Fibroblast of lung (primary cell): ENCODE measurements around the gene ZCCHC14. TPM values are rescaled to one million over a fixed set of nuclear protein-coding genes. Genes with fewer than 3 reads are reported as not detected.
"Not testable (repeated sequence)": the region's sequence is repeated elsewhere in the genome, so short reads cannot be mapped to it uniquely, and the experiment has no call there.

Experiments used
- DNase-seq, 2 donors: peaks; one replicate each; pipeline versions ENCODE4 v3.0.0 to v3.0.0-alpha.2; 2010; ENCODE audit warnings: low read depth in 2 of 2
- H2AFZ ChIP-seq: 2 replicates; pipeline ENCODE4 v1.5.1; 2012; ENCODE audit warnings: low read length, control low read depth, inconsistent platforms
- H3K27ac ChIP-seq: 2 replicates; pipeline ENCODE4 v1.5.1; 2011; ENCODE audit warnings: low read length, control low read depth; ENCODE audit not compliant: insufficient read depth
- H3K27me3 ChIP-seq: 2 replicates; pipeline ENCODE4 v1.5.1; 2011; ENCODE audit warnings: mild to moderate bottlenecking, low read length; ENCODE audit not compliant: control insufficient read depth, insufficient read depth
- H3K36me3 ChIP-seq: 2 replicates; pipeline ENCODE4 v1.5.1; 2011; ENCODE audit warnings: low read length; ENCODE audit not compliant: control insufficient read depth, insufficient read depth
- H3K4me1 ChIP-seq: 2 replicates; pipeline ENCODE4 v1.5.1; 2011; ENCODE audit warnings: low read length; ENCODE audit not compliant: control insufficient read depth, insufficient read depth; ENCODE audit errors: extremely low read depth
- H3K4me2 ChIP-seq: 2 replicates; pipeline ENCODE4 v1.5.1; 2011; ENCODE audit warnings: low read length, control low read depth; ENCODE audit not compliant: insufficient read depth; ENCODE audit errors: extremely low read depth
- H3K4me3 ChIP-seq, 4 experiments: fragments of 200-600 bp in 1 of 4; sonication (generic) in 1 of 4; replicated peaks in 1 of 4; 2 replicates each; pipeline ENCODE4 v1.5.1; 2011 to 2016; ENCODE audit warnings: low read length in 4 of 4, low read depth in 3 of 4, mild to moderate bottlenecking in 3 of 4, control low read depth in 2 of 4, inconsistent platforms in 1 of 4, mixed read lengths in 1 of 4; ENCODE audit not compliant: insufficient read depth in 1 of 4; ENCODE audit errors: control extremely low read depth in 1 of 4
- H3K79me2 ChIP-seq: 2 replicates; pipeline ENCODE4 v1.5.1; 2012; ENCODE audit warnings: mild to moderate bottlenecking, low read length, inconsistent platforms; ENCODE audit not compliant: control insufficient read depth, insufficient read depth
- H3K9ac ChIP-seq: 2 replicates; pipeline ENCODE4 v1.5.1; 2011; ENCODE audit warnings: mild to moderate bottlenecking, low read length, control low read depth; ENCODE audit not compliant: insufficient read depth
- H3K9me3 ChIP-seq: 2 replicates; pipeline ENCODE4 v1.5.1; 2012; ENCODE audit warnings: low read depth, low read length; ENCODE audit not compliant: control insufficient read depth, insufficient read depth
- H4K20me1 ChIP-seq: 2 replicates; pipeline ENCODE4 v1.5.1; 2011; ENCODE audit warnings: low read length; ENCODE audit not compliant: control insufficient read depth, insufficient read depth; ENCODE audit errors: extremely low read depth
- CTCF ChIP-seq, 2 donors: IDR thresholded peaks in 1 of 2; conservative IDR thresholded peaks in 1 of 2; 1 replicate in 1 of 2; 2 replicates in 1 of 2; pipeline ENCODE4 v1.5.1; 2011 to 2012; ENCODE audit warnings: low read length in 2 of 2, control low read depth in 1 of 2, inconsistent platforms in 1 of 2, low read depth in 1 of 2, mild to moderate bottlenecking in 1 of 2
- EZH2 ChIP-seq: IDR thresholded peaks from 2 replicates; pipeline ENCODE4 v1.5.1; 2012; ENCODE audit warnings: low read length, control low read depth, mild to moderate bottlenecking; ENCODE audit errors: missing control alignments
- polyA plus RNA-seq, 2 donors: library from polyadenylated mRNA; depleted of rRNA in 1 of 2; stranded (reverse) in 1 of 2; unstranded in 1 of 2; fragments of >200 nt; gene quantifications; 2 replicates each; pipeline ENCODE4 v1.2.1, GENCODE V29; 2011 to 2012; ENCODE audit warnings: missing spikeins in 1 of 2
- total RNA-seq: library from RNA; depleted of rRNA; stranded (reverse); fragments of >200 nt; gene quantifications from 2 replicates; pipeline ENCODE4 v1.2.1, GENCODE V29; 2014

ZCCHC14 gene
- total and polyA plus RNA-seq, 2 donors (not counting 1 experiment from before 2014, with no cell fraction given) = 6.4 to 16.3 TPM

GRCh38 chr16:87492291-87492630 lies 563 bp downstream of the ZCCHC14 start:
- H4K20me1 ChIP-seq = no peaks in the 10 kb centered on the region
- H3K79me2 ChIP-seq = peaks cover 46% of the 10 kb centered on the region
- H3K4me2 ChIP-seq = no peak overlapping the region
- no peak for DNase-seq
- H3K27me3 ChIP-seq = no peaks in the 10 kb centered on the region
- H3K4me1 ChIP-seq = peaks cover 15% of the 10 kb centered on the region
- H3K4me3 ChIP-seq = peak overlapping the region in 2 of 4 experiments; percentile 37 to 71
- no peak overlapping the region for H2AFZ ChIP-seq
- peaks cover 6% of the 10 kb centered on the region for H3K36me3 ChIP-seq
- no peaks in the 10 kb centered on the region for H3K9me3 ChIP-seq
- no peak overlapping the region for H3K27ac ChIP-seq
- peak overlapping the region; percentile 65 for H3K9ac ChIP-seq
- TF ChIP-seq CTCF (conservative IDR thresholded peaks at IDR 0.05 in 1 of 2, IDR thresholded peaks at IDR 0.05 in 1 of 2; ENCODE audit: low read depth in 1 of 2, low read length in 2 of 2) (no peak), EZH2 (no peak)

DNA sequence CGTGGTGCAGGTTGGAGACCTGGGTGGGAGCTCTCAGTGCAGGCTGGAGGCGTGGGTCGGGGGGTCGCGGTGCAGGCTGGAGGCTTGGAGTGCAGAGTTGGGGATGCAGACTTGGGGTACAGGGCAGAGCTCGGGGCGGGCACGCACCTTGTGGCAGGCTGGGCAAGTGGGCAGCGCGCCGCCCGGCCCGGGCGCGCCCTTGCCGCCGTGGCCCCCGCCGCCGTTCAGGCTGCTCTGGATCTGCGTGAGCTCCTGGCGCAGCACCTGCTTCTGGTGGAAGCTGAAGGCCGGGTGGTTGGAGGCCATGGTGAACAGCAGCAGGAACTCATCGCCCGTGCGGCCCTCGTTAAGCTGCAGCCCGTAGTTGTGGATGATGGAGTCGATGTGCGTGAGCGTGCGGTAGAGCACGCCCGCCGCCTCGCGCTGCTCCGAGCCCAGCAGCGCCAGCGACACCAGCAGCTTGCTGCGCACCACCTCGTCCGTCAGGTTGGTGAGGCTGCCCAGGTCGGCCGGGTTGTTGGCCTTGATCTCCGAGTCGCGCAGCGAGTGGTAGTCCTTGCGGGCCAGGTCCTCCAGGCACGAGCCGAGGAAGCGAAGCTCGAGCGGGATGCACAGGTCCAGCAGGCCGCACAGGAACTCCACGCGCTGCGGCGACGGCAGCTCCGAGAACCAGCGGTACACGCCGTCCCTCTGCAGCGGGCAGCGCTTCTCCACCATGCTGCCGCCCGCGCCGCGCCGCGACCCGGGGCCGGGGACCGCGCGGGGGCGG lies 1.1 kb downstream of the ZCCHC14 start:
- peak; percentile 42 to 58 for DNase-seq
- no peaks in the 10 kb centered on the region for H3K9me3 ChIP-seq
- peaks cover 19% of the 10 kb centered on the region for H3K4me1 ChIP-seq
- H3K4me3 ChIP-seq = peak overlapping the region; percentile 44 to 71 (median 69)
- peaks cover 49% of the 10 kb centered on the region for H3K79me2 ChIP-seq
- no peaks in the 10 kb centered on the region for H4K20me1 ChIP-seq
- H3K9ac ChIP-seq = peak overlapping the region; percentile 63
- H2AFZ ChIP-seq = no peak overlapping the region
- peaks cover 6% of the 10 kb centered on the region for H3K36me3 ChIP-seq
- no peaks in the 10 kb centered on the region for H3K27me3 ChIP-seq
- peak overlapping the region; percentile 48 for H3K4me2 ChIP-seq
- TF ChIP-seq CTCF (conservative IDR thresholded peaks at IDR 0.05 in 1 of 2, IDR thresholded peaks at IDR 0.05 in 1 of 2; ENCODE audit: low read depth in 1 of 2, low read length in 2 of 2) = peak in 1 of 2 donors; percentile 6
- TF ChIP-seq EZH2 = no peak
- peak overlapping the region; percentile 38 for H3K27ac ChIP-seq

DNA sequence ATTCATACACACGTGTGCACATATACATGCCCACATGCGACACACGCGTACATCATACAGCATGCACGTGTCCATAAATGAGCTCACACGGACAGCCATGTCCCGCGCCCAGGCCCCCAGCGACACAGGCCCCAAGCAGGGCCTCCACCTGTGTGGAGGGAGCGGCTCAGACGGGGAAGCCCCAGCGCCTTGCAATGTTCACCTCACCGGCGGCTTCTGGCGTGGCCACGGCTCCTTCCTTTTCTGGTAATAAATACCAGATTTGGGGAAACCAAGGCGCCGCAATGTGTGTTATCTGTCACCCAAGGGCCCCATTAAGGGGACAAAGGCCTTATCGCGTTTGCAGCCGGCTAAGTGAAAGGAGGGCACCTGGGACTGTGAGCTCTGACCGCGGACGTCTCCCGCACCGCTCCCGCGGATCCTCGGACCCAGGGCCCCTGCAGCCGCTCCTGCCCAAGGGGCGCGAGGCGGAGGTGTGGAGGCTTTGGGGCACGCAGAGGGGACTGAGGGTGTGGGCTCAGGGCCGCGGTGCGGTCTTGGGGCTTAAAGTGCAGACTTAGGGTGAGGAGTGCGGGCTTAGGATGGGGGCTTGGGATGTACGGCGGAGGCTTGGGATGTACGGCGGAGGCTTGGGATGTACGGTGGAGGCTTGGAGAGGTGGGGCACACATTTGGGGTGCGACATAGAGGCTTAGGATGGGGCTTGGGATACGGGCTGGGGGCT lies 1.9 kb downstream of the ZCCHC14 start:
- H3K9me3 ChIP-seq, H4K20me1 ChIP-seq, H3K27me3 ChIP-seq, H3K36me3 ChIP-seq, H2AFZ ChIP-seq: not testable (repeated sequence)
- H3K27ac ChIP-seq = peak overlapping the region; percentile 38
- H3K4me3 ChIP-seq = peak overlapping the region; percentile 44 to 71 (median 69)
- H3K4me2 ChIP-seq = peak overlapping the region; percentile 48
- peaks cover 54% of the 10 kb centered on the region for H3K79me2 ChIP-seq
- peak in 1 of 2 donors; percentile 21 for DNase-seq
- peak overlapping the region; percentile 63 for H3K9ac ChIP-seq
- peaks cover 21% of the 10 kb centered on the region for H3K4me1 ChIP-seq
